Measurements from ENCODE around the gene FBXO9. TPM values are rescaled to one million over a fixed set of nuclear protein-coding genes. Genes with fewer than 3 reads are reported as not detected.

FBXO9 gene
- total and polyA plus RNA-seq, 4 donors = 36.8 to 79.1 (median 51.2) TPM

DNA sequence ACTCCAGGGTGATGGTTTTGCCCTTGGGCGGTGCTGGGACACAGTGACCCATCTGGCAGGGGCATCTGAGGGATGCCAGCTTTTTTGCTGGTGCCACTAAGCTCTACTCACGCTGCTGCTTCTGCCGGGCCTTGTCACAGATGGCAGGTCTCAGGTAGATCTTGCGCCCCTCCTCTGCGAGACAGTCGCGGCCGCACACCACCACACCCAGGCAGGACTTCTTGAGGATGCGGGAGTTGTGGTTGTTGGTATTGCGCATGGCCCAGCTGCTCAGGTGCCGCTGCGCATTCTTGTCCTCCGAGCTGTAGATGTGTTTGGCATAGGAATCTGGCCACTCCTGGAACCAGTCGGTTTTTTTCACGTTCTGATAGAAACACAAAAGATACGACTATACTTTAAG is 68.8 kb downstream of the FBXO9 start:
- TF ChIP-seq HNF4A (conservative IDR thresholded peaks at IDR 0.05) = no peak
- no peak for TF ChIP-seq EGR1 (IDR thresholded peaks at IDR 0.05; ENCODE audit: low read depth in 2 of 2)
- TF ChIP-seq RXRA (IDR thresholded peaks at IDR 0.05) = no peak
- TF ChIP-seq RAD21 (IDR thresholded peaks at IDR 0.05) = no peak
- TF ChIP-seq TAF1 (conservative IDR thresholded peaks at IDR 0.05) = no peak
- TF ChIP-seq REST (IDR thresholded peaks at IDR 0.05) = no peak
- no peak for TF ChIP-seq JUND (IDR thresholded peaks at IDR 0.05)
- no peak for TF ChIP-seq GABPA (IDR thresholded peaks at IDR 0.05 in 1 of 2, conservative IDR thresholded peaks at IDR 0.05 in 1 of 2)
- TF ChIP-seq FOXA2 (IDR thresholded peaks at IDR 0.05) = no peak
- no peak for TF ChIP-seq ATF3 (IDR thresholded peaks at IDR 0.05)
- no peak for TF ChIP-seq FOXA1 (IDR thresholded peaks at IDR 0.05)
- Histone ChIP-seq H3K9me3 (ENCODE audit: control insufficient read depth in 4 of 4, low read length in 3 of 4) (no peaks in the 10 kb centered on the region), H3K4me1 (ENCODE audit: control insufficient read depth in 4 of 4, insufficient read depth in 4 of 4, low read length in 3 of 4) (no peaks in the 10 kb centered on the region), H3K36me3 (ENCODE audit: control insufficient read depth in 4 of 4, insufficient read depth in 3 of 4, low read depth in 1 of 4, low read length in 3 of 4) (no peaks in the 10 kb centered on the region), H3K27me3 (ENCODE audit: control insufficient read depth in 4 of 4, insufficient read depth in 4 of 4, low read length in 3 of 4) (no peaks in the 10 kb centered on the region), H3K27ac (ENCODE audit: low read depth in 1 of 2, low read length in 2 of 2) (no peak overlapping the region), H3K4me3 (ENCODE audit: low read depth in 1 of 3, low read length in 3 of 3) (no peak overlapping the region), H3K9ac (ENCODE audit: low read depth in 1 of 2, low read length in 2 of 2) (no peak overlapping the region)
- DNase-seq (ENCODE audit: low spot score) = no peak
- WGBS = 93% methylated on average over 16 of the region's 16 CpGs

- no peak for TF ChIP-seq RAD21 (IDR thresholded peaks at IDR 0.05)
- TF ChIP-seq REST (IDR thresholded peaks at IDR 0.05) = no peak
- TF ChIP-seq FOXA2 (IDR thresholded peaks at IDR 0.05) = no peak
- no peak for TF ChIP-seq JUND (IDR thresholded peaks at IDR 0.05)
- no peak for TF ChIP-seq TAF1 (conservative IDR thresholded peaks at IDR 0.05)
- no peak for TF ChIP-seq YY1 (IDR thresholded peaks at IDR 0.05)
- TF ChIP-seq ZBTB33 (IDR thresholded peaks at IDR 0.05) = no peak
- TF ChIP-seq FOXA1 (IDR thresholded peaks at IDR 0.05) = no peak
- TF ChIP-seq RXRA (IDR thresholded peaks at IDR 0.05) = no peak
- no peak for TF ChIP-seq SP1 (IDR thresholded peaks at IDR 0.05)
- TF ChIP-seq EGR1 (IDR thresholded peaks at IDR 0.05; ENCODE audit: low read depth in 2 of 2) = no peak
- H3K27me3 ChIP-seq (ENCODE audit: control insufficient read depth in 4 of 4, insufficient read depth in 4 of 4, low read length in 3 of 4) = no peaks in the 10 kb centered on the region
- H3K4me3 ChIP-seq (ENCODE audit: low read depth in 1 of 3, low read length in 3 of 3) = no peak overlapping the region
- no peaks in the 10 kb centered on the region for H3K36me3 ChIP-seq (ENCODE audit: control insufficient read depth in 4 of 4, insufficient read depth in 3 of 4, low read depth in 1 of 4, low read length in 3 of 4)
- no peak overlapping the region for H3K27ac ChIP-seq (ENCODE audit: low read depth in 1 of 2, low read length in 2 of 2)
- no peaks in the 10 kb centered on the region for H3K4me1 ChIP-seq (ENCODE audit: control insufficient read depth in 4 of 4, insufficient read depth in 4 of 4, low read length in 3 of 4)
- no peak overlapping the region for H3K9ac ChIP-seq (ENCODE audit: low read depth in 1 of 2, low read length in 2 of 2)
- 53% methylated on average over 8 of the region's 8 CpGs for WGBS
- no peaks in the 10 kb centered on the region for H3K9me3 ChIP-seq (ENCODE audit: control insufficient read depth in 4 of 4, low read length in 3 of 4)
- DNase-seq (ENCODE audit: low spot score) = no peak
Observed at GRCh38 chr6:53134601-53135235, 69.5 kb downstream of the FBXO9 start.
